ENCODE data around the gene TBC1D2. TPM values are rescaled to one million over a fixed set of nuclear protein-coding genes. Genes with fewer than 3 reads are reported as not detected.
A peak's percentile ranks its signal among the peaks of the same experiment; 100 is the strongest.

TBC1D2 gene
- total and polyA plus RNA-seq, 5 donors from 2014 or later, result 8.2 to 11.5 (median 10.1) TPM

GRCh38 chr9:98234245-98234825, 21.1 kb downstream of the TBC1D2 start:
- no peak overlapping the region for H3K4me3 ChIP-seq (ENCODE audit: low read depth, low read length)
- Mint-ChIP-seq H3K27me3 (no peaks in the 10 kb centered on the region), H3K9me3 (no peaks in the 10 kb centered on the region), H3K4me3 (no peak overlapping the region), H3K27ac (peak overlapping the region in 1 of 3 donors; percentile 56), H3K36me3 (peaks cover 32% of the 10 kb centered on the region), H3K4me1 (peaks cover 0 to 4% (median 0%) of the 10 kb centered on the region in 4 donors)
- no peaks in the 10 kb centered on the region for H3K27me3 ChIP-seq (ENCODE audit: control insufficient read depth, insufficient read depth, low read length)
- H3K9me3 ChIP-seq (ENCODE audit: control insufficient read depth in 2 of 2, low read length in 2 of 2), result no peaks in the 10 kb centered on the region
- H3K27ac ChIP-seq (ENCODE audit: insufficient read depth, low read length, poor library complexity, severe bottlenecking), result no peak overlapping the region
- H3K36me3 ChIP-seq (ENCODE audit: control insufficient read depth, insufficient read depth, low read length), result peaks cover 28% of the 10 kb centered on the region
- DNase-seq (no peak), ATAC-seq (ENCODE audit: low read depth in 2 of 2) (no peak)
- no peaks in the 10 kb centered on the region for H3K4me1 ChIP-seq (ENCODE audit: control insufficient read depth, insufficient read depth, low read length, poor library complexity, severe bottlenecking)

- Histone ChIP-seq H3K9me3 (ENCODE audit: control insufficient read depth in 2 of 2, low read length in 2 of 2) (no peaks in the 10 kb centered on the region), H3K4me1 (ENCODE audit: control insufficient read depth, insufficient read depth, low read length, poor library complexity, severe bottlenecking) (no peaks in the 10 kb centered on the region), H3K27ac (ENCODE audit: insufficient read depth, low read length, poor library complexity, severe bottlenecking) (no peak overlapping the region), H3K4me3 (ENCODE audit: low read depth, low read length) (no peak overlapping the region), H3K27me3 (ENCODE audit: control insufficient read depth, insufficient read depth, low read length) (no peaks in the 10 kb centered on the region), H3K36me3 (ENCODE audit: control insufficient read depth, insufficient read depth, low read length) (peaks cover 40% of the 10 kb centered on the region)
- H3K4me3 Mint-ChIP-seq, result no peak overlapping the region
- ATAC-seq (ENCODE audit: low read depth in 2 of 2) (no peak), DNase-seq (no peak)
- peaks cover 39% of the 10 kb centered on the region for H3K36me3 Mint-ChIP-seq
- H3K4me1 Mint-ChIP-seq, result peaks cover 0 to 4% (median 0%) of the 10 kb centered on the region in 4 donors
- H3K27ac Mint-ChIP-seq, result no peak overlapping the region
- no peaks in the 10 kb centered on the region for H3K27me3 Mint-ChIP-seq
- H3K9me3 Mint-ChIP-seq, result no peaks in the 10 kb centered on the region
Observed at GRCh38 chr9:98232926-98233325, 22.5 kb downstream of the TBC1D2 start.

- Histone ChIP-seq H3K4me1 (ENCODE audit: control insufficient read depth, insufficient read depth, low read length, poor library complexity, severe bottlenecking) (no peaks in the 10 kb centered on the region), H3K4me3 (ENCODE audit: low read depth, low read length) (no peak overlapping the region), H3K27ac (ENCODE audit: insufficient read depth, low read length, poor library complexity, severe bottlenecking) (no peak overlapping the region), H3K36me3 (ENCODE audit: control insufficient read depth, insufficient read depth, low read length) (peaks cover 45% of the 10 kb centered on the region), H3K27me3 (ENCODE audit: control insufficient read depth, insufficient read depth, low read length) (no peaks in the 10 kb centered on the region), H3K9me3 (ENCODE audit: control insufficient read depth in 2 of 2, low read length in 2 of 2) (no peaks in the 10 kb centered on the region)
- no peaks in the 10 kb centered on the region for H3K27me3 Mint-ChIP-seq
- H3K4me3 Mint-ChIP-seq, result no peak overlapping the region
- peaks cover 45% of the 10 kb centered on the region for H3K36me3 Mint-ChIP-seq
- no peaks in the 10 kb centered on the region for H3K9me3 Mint-ChIP-seq
- H3K27ac Mint-ChIP-seq, result no peak overlapping the region
- ATAC-seq (ENCODE audit: low read depth in 2 of 2) (no peak), DNase-seq (no peak)
- H3K4me1 Mint-ChIP-seq, result peaks cover 0 to 4% (median 0%) of the 10 kb centered on the region in 4 donors
Observed at GRCh38 chr9:98231770-98232478, 23.5 kb downstream of the TBC1D2 start.

GRCh38 chr9:98230789-98231188, 24.7 kb downstream of the TBC1D2 start:
- Histone ChIP-seq H3K27me3 (ENCODE audit: control insufficient read depth, insufficient read depth, low read length) (no peaks in the 10 kb centered on the region), H3K27ac (ENCODE audit: insufficient read depth, low read length, poor library complexity, severe bottlenecking) (no peak overlapping the region), H3K4me3 (ENCODE audit: low read depth, low read length) (no peak overlapping the region), H3K9me3 (ENCODE audit: control insufficient read depth in 2 of 2, low read length in 2 of 2) (no peaks in the 10 kb centered on the region), H3K4me1 (ENCODE audit: control insufficient read depth, insufficient read depth, low read length, poor library complexity, severe bottlenecking) (no peaks in the 10 kb centered on the region), H3K36me3 (ENCODE audit: control insufficient read depth, insufficient read depth, low read length) (peaks cover 50% of the 10 kb centered on the region)
- DNase-seq (no peak), ATAC-seq (ENCODE audit: low read depth in 2 of 2) (no peak)
- Mint-ChIP-seq H3K27ac (no peak overlapping the region), H3K27me3 (no peaks in the 10 kb centered on the region), H3K4me3 (no peak overlapping the region), H3K36me3 (peaks cover 53% of the 10 kb centered on the region), H3K9me3 (no peaks in the 10 kb centered on the region), H3K4me1 (peaks cover 0 to 4% (median 0%) of the 10 kb centered on the region in 4 donors)

GRCh38 chr9:98230304-98230703, 25.1 kb downstream of the TBC1D2 start:
- Mint-ChIP-seq H3K27ac (peak overlapping the region in 1 of 3 donors; percentile 25), H3K36me3 (peaks cover 49% of the 10 kb centered on the region), H3K4me1 (peaks cover 0 to 3% (median 0%) of the 10 kb centered on the region in 4 donors), H3K4me3 (no peak overlapping the region), H3K9me3 (no peaks in the 10 kb centered on the region), H3K27me3 (no peaks in the 10 kb centered on the region)
- no peaks in the 10 kb centered on the region for H3K27me3 ChIP-seq (ENCODE audit: control insufficient read depth, insufficient read depth, low read length)
- no peaks in the 10 kb centered on the region for H3K9me3 ChIP-seq (ENCODE audit: control insufficient read depth in 2 of 2, low read length in 2 of 2)
- peaks cover 53% of the 10 kb centered on the region for H3K36me3 ChIP-seq (ENCODE audit: control insufficient read depth, insufficient read depth, low read length)
- H3K4me3 ChIP-seq (ENCODE audit: low read depth, low read length), result no peak overlapping the region
- H3K4me1 ChIP-seq (ENCODE audit: control insufficient read depth, insufficient read depth, low read length, poor library complexity, severe bottlenecking), result no peaks in the 10 kb centered on the region
- no peak for ATAC-seq (ENCODE audit: low read depth in 2 of 2)
- no peak for DNase-seq
- no peak overlapping the region for H3K27ac ChIP-seq (ENCODE audit: insufficient read depth, low read length, poor library complexity, severe bottlenecking)

- Mint-ChIP-seq H3K36me3 (peaks cover 45% of the 10 kb centered on the region), H3K27me3 (no peaks in the 10 kb centered on the region), H3K27ac (peak overlapping the region in 2 of 3 donors; percentile 25 to 69), H3K4me3 (no peak overlapping the region), H3K4me1 (no peaks in the 10 kb centered on the region), H3K9me3 (no peaks in the 10 kb centered on the region)
- no peak overlapping the region for H3K27ac ChIP-seq (ENCODE audit: insufficient read depth, low read length, poor library complexity, severe bottlenecking)
- H3K36me3 ChIP-seq (ENCODE audit: control insufficient read depth, insufficient read depth, low read length), result peaks cover 59% of the 10 kb centered on the region
- H3K4me3 ChIP-seq (ENCODE audit: low read depth, low read length), result no peak overlapping the region
- ATAC-seq (ENCODE audit: low read depth in 2 of 2), result no peak
- H3K27me3 ChIP-seq (ENCODE audit: control insufficient read depth, insufficient read depth, low read length), result no peaks in the 10 kb centered on the region
- DNase-seq, result no peak
- H3K4me1 ChIP-seq (ENCODE audit: control insufficient read depth, insufficient read depth, low read length, poor library complexity, severe bottlenecking), result no peaks in the 10 kb centered on the region
- no peaks in the 10 kb centered on the region for H3K9me3 ChIP-seq (ENCODE audit: control insufficient read depth in 2 of 2, low read length in 2 of 2)
Observed at GRCh38 chr9:98229620-98230019, 25.8 kb downstream of the TBC1D2 start.

GRCh38 chr9:98229090-98229395, 26.4 kb downstream of the TBC1D2 start:
- Mint-ChIP-seq H3K4me3 (no peak overlapping the region), H3K4me1 (no peaks in the 10 kb centered on the region), H3K36me3 (peaks cover 43% of the 10 kb centered on the region), H3K27me3 (no peaks in the 10 kb centered on the region), H3K27ac (no peak overlapping the region), H3K9me3 (no peaks in the 10 kb centered on the region)
- DNase-seq (no peak), ATAC-seq (ENCODE audit: low read depth in 2 of 2) (no peak)
- Histone ChIP-seq H3K4me1 (ENCODE audit: control insufficient read depth, insufficient read depth, low read length, poor library complexity, severe bottlenecking) (no peaks in the 10 kb centered on the region), H3K27me3 (ENCODE audit: control insufficient read depth, insufficient read depth, low read length) (no peaks in the 10 kb centered on the region), H3K27ac (ENCODE audit: insufficient read depth, low read length, poor library complexity, severe bottlenecking) (no peak overlapping the region), H3K4me3 (ENCODE audit: low read depth, low read length) (no peak overlapping the region), H3K36me3 (ENCODE audit: control insufficient read depth, insufficient read depth, low read length) (peaks cover 56% of the 10 kb centered on the region), H3K9me3 (ENCODE audit: control insufficient read depth in 2 of 2, low read length in 2 of 2) (no peaks in the 10 kb centered on the region)
